Hepatocyte (in vitro differentiated cells): ENCODE data around the gene HNRNPF.

Experiments
- CTCF ChIP-seq: fragments of 200-600 bp; sonication (generic); IDR thresholded peaks from 2 replicates; pipeline ENCODE4 v1.5.1; 2016; ENCODE audit warnings: antibody characterized with exemption, mild to moderate bottlenecking; ENCODE audit not compliant: poor library complexity
- EZH2 ChIP-seq: fragments of 200-600 bp; sonication (generic); IDR thresholded peaks from 2 replicates; pipeline ENCODE4 v1.6.1; 2016; ENCODE audit warnings: antibody characterized with exemption, mild to moderate bottlenecking, borderline replicate concordance
- EZH2phosphoT487 ChIP-seq: fragments of 200-600 bp; sonication (generic); IDR thresholded peaks from one replicate; pipeline ENCODE4 v1.6.1; 2018; ENCODE audit warnings: antibody characterized with exemption, mild to moderate bottlenecking, low read depth, moderate library complexity; ENCODE audit not compliant: unreplicated experiment, severe bottlenecking

- TF ChIP-seq CTCF = no peak
- TF ChIP-seq EZH2phosphoT487 = no peak
- TF ChIP-seq EZH2 = no peak
Measured at GRCh38 chr10:43399320-43400310, 9.4 kb downstream of the HNRNPF start.
